Mucosa of descending colon (tissue), 3 donors: ENCODE data around the gene TMEM54. TPM values are rescaled to one million over a fixed set of nuclear protein-coding genes. Genes with fewer than 3 reads are reported as not detected.
A peak's percentile ranks its signal among the peaks of the same experiment; 100 is the strongest.

ENCODE experiments used
- ATAC-seq: fragments of 200-7000 bp; cut with Tn5 transposase; one replicate; pipeline ENCODE4 v1.9.1; 2020; ENCODE audit warnings: mild to moderate bottlenecking, moderate library complexity
- DNase-seq, 3 donors: peaks; one replicate each; pipeline ENCODE4 v3.0.0-alpha.2; 2020
- H3K36me3 ChIP-seq: fragments of 200-600 bp; one replicate; pipeline ENCODE4 v1.8.0; 2021; ENCODE audit warnings: low read depth, mild to moderate bottlenecking
- H3K4me1 ChIP-seq: fragments of 200-600 bp; one replicate; pipeline ENCODE4 v1.8.0; 2021; ENCODE audit warnings: low read depth, mild to moderate bottlenecking
- H3K4me3 ChIP-seq: fragments of 200-600 bp; one replicate; pipeline ENCODE4 v1.8.0; 2021; ENCODE audit warnings: mild to moderate bottlenecking
- H3K9me3 ChIP-seq: fragments of 200-600 bp; one replicate; pipeline ENCODE4 v1.8.0; 2021; ENCODE audit warnings: mild to moderate bottlenecking
- CTCF ChIP-seq: fragments of 200-600 bp; IDR thresholded peaks from one replicate; pipeline ENCODE4 v1.8.0; 2022; ENCODE audit warnings: antibody characterized with exemption, mild to moderate bottlenecking
- intact Hi-C, 2 donors: fragments of 100-400 bp; cut with DNase I in 1 of 2; cut with micrococcal nuclease in 1 of 2; formaldehyde crosslinking; loops; one replicate each; pipeline versions ENCODE4 v1.11.0 to v1.11.1; 2022; cut with DNase I, micrococcal nuclease
- total RNA-seq, 3 donors: library from RNA; stranded (reverse); fragmentation: NEBNext Ultra II Directional in 2 of 3; extraction: Animal tissue kit (Norgen Biotek cat#: 25700) in 2 of 3; gene quantifications; one replicate each; pipeline versions ENCODE4 v1.2.1 to v1.2.4, GENCODE V29; 2021 to 2023
- donor health status: DM: no; HTN: no; CAD: no; lungs with moderate emphysema.
- donor health status: DM: no; HTN: no; CAD: no.
- donor health status: DM: no; HTN: yes; CAD: no.

The TMEM54 gene
- total RNA-seq, 3 donors from 2014 or later, result 426 to 995 (median 483) TPM

- no peak for TF ChIP-seq CTCF
- H3K36me3 ChIP-seq, result no peaks in the 10 kb centered on the region
- H3K4me3 ChIP-seq, result no peak overlapping the region
- H3K4me1 ChIP-seq, result peaks cover 10% of the 10 kb centered on the region
- ATAC-seq (no peak), DNase-seq (peak in 1 of 3 donors; percentile 18)
- intact Hi-C loops, result no loop called here
- no peaks in the 10 kb centered on the region for H3K9me3 ChIP-seq
Observed at GRCh38 chr1:32888677-32889420, 12.3 kb downstream of the TMEM54 start.

- intact Hi-C loops, result no loop called here
- no peak for DNase-seq
- TF ChIP-seq CTCF, result no peak
- Histone ChIP-seq H3K36me3 (no peaks in the 10 kb centered on the region), H3K4me3 (no peak overlapping the region), H3K9me3 (no peaks in the 10 kb centered on the region), H3K4me1 (peaks cover 6% of the 10 kb centered on the region)
- ATAC-seq, result no peak
Observed at GRCh38 chr1:32888134-32888533, 13.1 kb downstream of the TMEM54 start.

- Histone ChIP-seq H3K9me3 (no peaks in the 10 kb centered on the region), H3K36me3 (no peaks in the 10 kb centered on the region), H3K4me3 (no peak overlapping the region), H3K4me1 (peaks cover 6% of the 10 kb centered on the region)
- TF ChIP-seq CTCF, result no peak
- DNase-seq (peak in 1 of 3 donors; percentile 21), ATAC-seq (no peak)
- intact Hi-C loops, result no loop called here
Observed at GRCh38 chr1:32887623-32888022, 13.6 kb downstream of the TMEM54 start.

- Histone ChIP-seq H3K4me3 (no peak overlapping the region), H3K36me3 (no peaks in the 10 kb centered on the region), H3K4me1 (peaks cover 6% of the 10 kb centered on the region), H3K9me3 (no peaks in the 10 kb centered on the region)
- no peak for TF ChIP-seq CTCF
- ATAC-seq (no peak), DNase-seq (no peak)
- intact Hi-C loops, result no loop called here
Observed at GRCh38 chr1:32886828-32887414, 14.3 kb downstream of the TMEM54 start.

DNA sequence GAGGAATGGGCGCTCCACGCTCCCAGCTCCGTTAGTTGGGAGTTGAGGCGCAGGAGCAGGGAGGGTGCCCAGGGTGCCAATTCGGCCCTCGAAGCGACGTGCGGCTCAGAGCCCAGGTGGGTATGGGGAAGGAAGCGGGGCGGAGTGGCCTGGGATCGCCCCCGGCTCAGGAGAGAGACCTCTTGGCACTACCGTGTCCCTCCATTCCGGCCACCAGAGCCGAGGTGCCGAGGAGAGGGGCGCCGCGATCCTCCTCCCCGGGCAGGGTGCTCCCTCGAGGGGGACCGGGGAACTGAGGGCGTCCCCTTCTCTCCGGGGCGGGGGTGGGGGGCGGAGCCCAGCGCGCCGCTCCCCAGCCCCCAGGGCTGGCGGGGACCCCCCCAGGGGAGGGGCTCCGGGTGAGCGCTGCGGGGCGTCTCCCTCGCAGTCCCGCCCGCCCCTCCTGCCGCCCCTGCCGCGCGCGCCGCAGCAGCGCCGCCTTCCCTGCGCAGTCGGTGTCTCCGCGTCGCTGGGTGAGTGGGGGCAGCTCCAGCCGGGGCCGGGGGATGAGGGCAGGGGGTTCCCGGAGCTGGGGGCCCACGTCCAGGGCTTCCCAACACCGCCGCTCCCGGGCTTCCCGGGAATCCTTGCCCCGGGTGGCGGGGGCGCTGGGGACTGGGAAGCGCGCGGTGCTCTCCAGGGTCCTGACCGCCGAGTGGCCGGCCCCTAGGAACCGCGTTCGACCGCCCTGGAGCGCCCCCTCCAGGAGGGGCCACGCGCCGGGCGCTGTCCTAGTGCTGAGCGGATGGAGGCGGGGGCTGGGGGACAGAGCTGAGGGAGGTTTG lies 15.0 kb downstream of the TMEM54 start, which contains the start of gene HPCA:
TSS of gene HPCA (plus strand) at position 488 of the 824 bp plus-strand sequence. CDS start 2,408 bp downstream, outside the sequence.
- no peak within 1 kb of the TSS for H3K4me3 ChIP-seq
- intact Hi-C loops, result no loop called here
- H3K36me3 ChIP-seq, result no peaks in the 10 kb centered on the region
- H3K9me3 ChIP-seq, result no peaks in the 10 kb centered on the region
- H3K4me1 ChIP-seq, result peaks cover 6% of the 10 kb centered on the region
- TF ChIP-seq CTCF, result peak; percentile 33
- DNase-seq (peak in 2 of 3 donors; percentile 82 to 84), ATAC-seq (peak; percentile 93)
